Liver (tissue), 3 donors: ENCODE results near the gene OR2L2.

Experiments
- EGR1 ChIP-seq, 2 donors: IDR thresholded peaks; 2 replicates each; pipeline ENCODE4 v1.6.1; 2016 to 2018; ENCODE audit warnings: antibody characterized with exemption in 2 of 2, low read depth in 2 of 2
- FOXA1 ChIP-seq: IDR thresholded peaks from 2 replicates; pipeline ENCODE4 v1.6.1; 2016; ENCODE audit warnings: antibody characterized with exemption
- GABPA ChIP-seq, 2 donors: IDR thresholded peaks in 1 of 2; conservative IDR thresholded peaks in 1 of 2; 2 replicates each; pipeline ENCODE4 v1.6.1; 2016; ENCODE audit warnings: antibody characterized with exemption in 2 of 2, mild to moderate bottlenecking in 1 of 2, moderate library complexity in 1 of 2
- MAX ChIP-seq: IDR thresholded peaks from 2 replicates; pipeline ENCODE4 v1.6.1; 2016; ENCODE audit warnings: antibody characterized with exemption
- RXRA ChIP-seq, 2 donors: IDR thresholded peaks; 2 replicates each; pipeline ENCODE4 v1.6.1; 2017 to 2018; ENCODE audit warnings: antibody characterized with exemption in 2 of 2, mild to moderate bottlenecking in 1 of 2
- SP1 ChIP-seq: IDR thresholded peaks from 2 replicates; pipeline ENCODE4 v1.6.1; 2018; ENCODE audit warnings: antibody characterized with exemption, mild to moderate bottlenecking
- TAF1 ChIP-seq: conservative IDR thresholded peaks from 2 replicates; pipeline ENCODE4 v1.6.1; 2016; ENCODE audit warnings: antibody characterized with exemption, mild to moderate bottlenecking
- YY1 ChIP-seq: IDR thresholded peaks from 2 replicates; pipeline ENCODE4 v1.6.1; 2016; ENCODE audit warnings: antibody characterized with exemption, mild to moderate bottlenecking
- ZBTB33 ChIP-seq: IDR thresholded peaks from 2 replicates; pipeline ENCODE4 v1.6.1; 2016; ENCODE audit warnings: antibody characterized with exemption
- TF ChIP-seq, protein P1 (sequence below): fragments of 150-350 bp; IDR thresholded peaks from 2 replicates; pipeline ENCODE4 v1.5.1; 2017; ENCODE audit warnings: improper control_type of control experiment, low read depth, low read length; ENCODE audit not compliant: missing input control
- TF ChIP-seq, protein P2 (sequence below): IDR thresholded peaks from 2 replicates; pipeline ENCODE4 v1.6.1; 2016; ENCODE audit warnings: antibody characterized with exemption
- donor health status: healthy.
- donor health status: healthy.

GRCh38 chr1:248046536-248046935 lies 16.7 kb downstream of the OR2L2 start, which contains the start of gene OR2L3:
- TF ChIP-seq YY1 (no peak), GABPA (IDR thresholded peaks at IDR 0.05 in 1 of 2, conservative IDR thresholded peaks at IDR 0.05 in 1 of 2) (no peak), RXRA (IDR thresholded peaks at IDR 0.05) (no peak), FOXA1 (no peak), TAF1 (no peak), SP1 (no peak), ZBTB33 (no peak), EGR1 (IDR thresholded peaks at IDR 0.05; ENCODE audit: low read depth in 2 of 2) (no peak), MAX (no peak)
- TF ChIP-seq, protein P1, sequence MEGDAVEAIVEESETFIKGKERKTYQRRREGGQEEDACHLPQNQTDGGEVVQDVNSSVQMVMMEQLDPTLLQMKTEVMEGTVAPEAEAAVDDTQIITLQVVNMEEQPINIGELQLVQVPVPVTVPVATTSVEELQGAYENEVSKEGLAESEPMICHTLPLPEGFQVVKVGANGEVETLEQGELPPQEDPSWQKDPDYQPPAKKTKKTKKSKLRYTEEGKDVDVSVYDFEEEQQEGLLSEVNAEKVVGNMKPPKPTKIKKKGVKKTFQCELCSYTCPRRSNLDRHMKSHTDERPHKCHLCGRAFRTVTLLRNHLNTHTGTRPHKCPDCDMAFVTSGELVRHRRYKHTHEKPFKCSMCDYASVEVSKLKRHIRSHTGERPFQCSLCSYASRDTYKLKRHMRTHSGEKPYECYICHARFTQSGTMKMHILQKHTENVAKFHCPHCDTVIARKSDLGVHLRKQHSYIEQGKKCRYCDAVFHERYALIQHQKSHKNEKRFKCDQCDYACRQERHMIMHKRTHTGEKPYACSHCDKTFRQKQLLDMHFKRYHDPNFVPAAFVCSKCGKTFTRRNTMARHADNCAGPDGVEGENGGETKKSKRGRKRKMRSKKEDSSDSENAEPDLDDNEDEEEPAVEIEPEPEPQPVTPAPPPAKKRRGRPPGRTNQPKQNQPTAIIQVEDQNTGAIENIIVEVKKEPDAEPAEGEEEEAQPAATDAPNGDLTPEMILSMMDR: no peak
- TF ChIP-seq, protein P2, sequence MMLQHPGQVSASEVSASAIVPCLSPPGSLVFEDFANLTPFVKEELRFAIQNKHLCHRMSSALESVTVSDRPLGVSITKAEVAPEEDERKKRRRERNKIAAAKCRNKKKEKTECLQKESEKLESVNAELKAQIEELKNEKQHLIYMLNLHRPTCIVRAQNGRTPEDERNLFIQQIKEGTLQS: no peak
